IMR-90 (cell line): ENCODE results near the gene INPP5E. TPM values are rescaled to one million over a fixed set of nuclear protein-coding genes. Genes with fewer than 3 reads are reported as not detected.

ENCODE experiments used
- ATAC-seq: fragments of 200-7000 bp; cut with Tn5 transposase; 2 replicates; pipeline ENCODE4 v1.9.1; 2020; ENCODE audit warnings: low read depth, mild to moderate bottlenecking, moderate library complexity
- BruUV-seq: library from RNA; stranded (reverse); fragments of 400-500 nt; replicated peaks from 2 replicates; lab custom pipeline; 2021; lab: Mats Ljungman, UMichigan
- CTCF ChIA-PET: fragments of 300-600 bp; formaldehyde crosslinking; extraction: SDS; loops from one replicate; lab custom pipeline; 2021; ENCODE audit warnings: antibody characterized with exemption; lab: Yijun Ruan, JAX
- POLR2A ChIA-PET: fragments of 300-600 bp; sonication (Branson Sonifier 250); formaldehyde crosslinking; loops from one replicate; lab custom pipeline; 2022; ENCODE audit warnings: antibody characterized with exemption; ENCODE audit not compliant: unreplicated experiment; lab: Charles Lee
- DNase-seq: peaks from one replicate; pipeline ENCODE4 v3.0.0; 2013
- H2AFZ ChIP-seq: replicated peaks from 2 replicates; pipeline ENCODE3; 2013; ENCODE audit warnings: low read length, mild to moderate bottlenecking; ENCODE audit not compliant: poor library complexity
- H2AK5ac ChIP-seq: 2 replicates; pipeline ENCODE4 v1.6.1; 2013; ENCODE audit warnings: low read depth, low read length, inconsistent platforms
- H2AK9ac ChIP-seq: replicated peaks from 2 replicates; pipeline ENCODE3; 2013; ENCODE audit warnings: mild to moderate bottlenecking, low read depth, low read length, moderate library complexity; ENCODE audit not compliant: poor library complexity
- H2BK120ac ChIP-seq: 2 replicates; pipeline ENCODE4 v1.6.1; 2013; ENCODE audit warnings: low read depth, low read length, inconsistent platforms
- H2BK15ac ChIP-seq: 3 replicates; pipeline ENCODE4 v1.6.1; 2013; ENCODE audit warnings: low read depth, low read length, inconsistent platforms
- H2BK20ac ChIP-seq: 2 replicates; pipeline ENCODE4 v1.6.1; 2013; ENCODE audit warnings: low read depth, mild to moderate bottlenecking, inconsistent platforms, low read length, moderate library complexity
- H2BK5ac ChIP-seq: 2 replicates; pipeline ENCODE4 v1.6.1; 2013; ENCODE audit warnings: mild to moderate bottlenecking, low read depth, low read length, inconsistent platforms; ENCODE audit not compliant: poor library complexity, severe bottlenecking
- H3K14ac ChIP-seq: replicated peaks from 2 replicates; pipeline ENCODE4 v1.6.1; 2013; ENCODE audit warnings: low read depth, low read length, inconsistent platforms
- H3K18ac ChIP-seq: 2 replicates; pipeline ENCODE4 v1.6.1; 2013; ENCODE audit warnings: low read depth, low read length, control low read depth
- H3K23ac ChIP-seq: 2 replicates; pipeline ENCODE4 v1.6.1; 2013; ENCODE audit warnings: low read depth, low read length, inconsistent platforms
- H3K27ac ChIP-seq: 2 replicates; pipeline ENCODE4 v1.5.1; 2013; ENCODE audit warnings: mild to moderate bottlenecking, control low read depth, low read length; ENCODE audit not compliant: insufficient read depth
- H3K27me3 ChIP-seq: 2 replicates; pipeline ENCODE4 v1.6.1; 2013; ENCODE audit warnings: low read length; ENCODE audit not compliant: control insufficient read depth, insufficient read depth
- H3K36me3 ChIP-seq: 2 replicates; pipeline ENCODE4 v1.6.1; 2013; ENCODE audit warnings: low read length, mixed read lengths; ENCODE audit not compliant: control insufficient read depth, insufficient read depth
- H3K4ac ChIP-seq: 2 replicates; pipeline ENCODE4 v1.6.1; 2013; ENCODE audit warnings: low read depth, low read length, inconsistent platforms
- H3K4me1 ChIP-seq: 2 replicates; pipeline ENCODE4 v1.6.1; 2013; ENCODE audit warnings: low read length, mixed read lengths; ENCODE audit not compliant: control insufficient read depth, insufficient read depth
- H3K4me2 ChIP-seq: 2 replicates; pipeline ENCODE4 v1.6.1; 2013; ENCODE audit warnings: low read depth, mild to moderate bottlenecking, control low read depth, low read length, moderate library complexity
- H3K4me3 ChIP-seq: 2 replicates; pipeline ENCODE4 v1.5.1; 2013; ENCODE audit warnings: low read depth, mild to moderate bottlenecking, control low read depth, low read length, moderate library complexity; ENCODE audit not compliant: insufficient read depth
- H3K56ac ChIP-seq: 2 replicates; pipeline ENCODE4 v1.6.1; 2013; ENCODE audit warnings: low read length, inconsistent platforms; ENCODE audit not compliant: insufficient read depth; ENCODE audit errors: extremely low read depth
- H3K79me1 ChIP-seq, 2 experiments: 2 replicates each; pipeline ENCODE4 v1.6.1; 2013; ENCODE audit warnings: low read length in 2 of 2, inconsistent platforms in 1 of 2, low read depth in 1 of 2
- H3K9ac ChIP-seq: 2 replicates; pipeline ENCODE4 v1.6.1; 2013; ENCODE audit warnings: low read depth, low read length, control low read depth
- H3K9me1 ChIP-seq: 2 replicates; pipeline ENCODE4 v1.6.1; 2013; ENCODE audit warnings: low read length, inconsistent platforms; ENCODE audit not compliant: insufficient read depth
- H3K9me3 ChIP-seq: 2 replicates; pipeline ENCODE4 v1.6.1; 2013; ENCODE audit warnings: low read length; ENCODE audit not compliant: control insufficient read depth, insufficient read depth
- H4K20me1 ChIP-seq: 2 replicates; pipeline ENCODE4 v1.6.1; 2013; ENCODE audit warnings: low read length, inconsistent platforms; ENCODE audit not compliant: insufficient read depth
- H4K5ac ChIP-seq: 2 replicates; pipeline ENCODE4 v1.6.1; 2013; ENCODE audit warnings: mild to moderate bottlenecking, low read depth, low read length, control low read depth
- H4K8ac ChIP-seq, 2 experiments: 2 replicates each; pipeline ENCODE4 v1.6.1; 2013; ENCODE audit warnings: low read depth in 2 of 2, low read length in 2 of 2, control low read depth in 1 of 2, inconsistent platforms in 1 of 2
- H4K91ac ChIP-seq: 2 replicates; pipeline ENCODE4 v1.6.1; 2013; ENCODE audit warnings: low read depth, low read length, inconsistent platforms; ENCODE audit not compliant: insufficient read depth
- BHLHE40 ChIP-seq: fragments of 150-350 bp; IDR thresholded peaks from 2 replicates; pipeline ENCODE4 v1.6.1; 2016; ENCODE audit warnings: mild to moderate bottlenecking, low read depth, low read length
- CHD1 ChIP-seq: IDR thresholded peaks from 2 replicates; pipeline ENCODE4 v1.6.1; 2012; ENCODE audit warnings: low read depth, low read length, improper control_type of control experiment
- FOS ChIP-seq: fragments of 150-350 bp; IDR thresholded peaks from 2 replicates; pipeline ENCODE4 v1.6.1; 2016; ENCODE audit warnings: low read depth, low read length
- MAFK ChIP-seq: IDR thresholded peaks from 2 replicates; pipeline ENCODE4 v1.6.1; 2012; ENCODE audit warnings: low read depth, low read length, improper control_type of control experiment
- MXI1 ChIP-seq: IDR thresholded peaks from 2 replicates; pipeline ENCODE4 v1.6.1; 2012; ENCODE audit warnings: low read depth, mild to moderate bottlenecking, low read length, moderate library complexity, borderline replicate concordance
- NFE2L2 ChIP-seq: fragments of 150-350 bp; IDR thresholded peaks from 2 replicates; pipeline ENCODE4 v1.6.1; 2016; ENCODE audit warnings: low read depth, mild to moderate bottlenecking, low read length
- POLR2A ChIP-seq: IDR thresholded peaks from 2 replicates; pipeline ENCODE4 v1.6.1; 2012; ENCODE audit warnings: mild to moderate bottlenecking, low read depth, low read length
- RAD21 ChIP-seq: IDR thresholded peaks from 2 replicates; pipeline ENCODE4 v1.6.1; 2012; ENCODE audit warnings: low read length, improper control_type of control experiment
- RFX5 ChIP-seq: IDR thresholded peaks from 2 replicates; pipeline ENCODE4 v1.8.0; 2012; ENCODE audit warnings: low read depth, mild to moderate bottlenecking, low read length, moderate library complexity
- SMC3 ChIP-seq: fragments of 150-350 bp; IDR thresholded peaks from 2 replicates; pipeline ENCODE4 v1.6.1; 2016; ENCODE audit warnings: low read depth, mild to moderate bottlenecking, antibody characterized with exemption, low read length, moderate library complexity
- USF2 ChIP-seq: fragments of 150-350 bp; IDR thresholded peaks from 2 replicates; pipeline ENCODE4 v1.6.1; 2017; ENCODE audit warnings: mild to moderate bottlenecking, antibody characterized with exemption, low read length, low read depth
- WGBS, 2 experiments: methylation state at CpG; one replicate each; pipeline versions ENCODE4 v1.1.5 to v1.1.7; 2013; ENCODE audit warnings: missing lambda C conversion rate in 2 of 2; ENCODE audit not compliant: insufficient read length in 1 of 2; ENCODE audit errors: extremely low coverage in 2 of 2; 5-methylcytosine and 5-hydroxymethylcytosine counted together
- dilution Hi-C: fragments of 300-500 bp; cut with HindIII; formaldehyde crosslinking; loops from one replicate; pipeline ENCODE4 v1.14.3; 2018; ENCODE audit warnings: low sequenced_read_pairs; ENCODE audit not compliant: unreplicated experiment
- in situ Hi-C: fragments of 300-500 bp; cut with MboI; formaldehyde crosslinking; loops from 3 replicates; pipeline ENCODE4 v1.14.3; 2019; ENCODE audit warnings: low sequenced_read_pairs, inconsistent platforms, mixed read lengths
- intact Hi-C: fragments of 100-400 bp; cut with micrococcal nuclease; formaldehyde crosslinking; loops from 2 replicates; pipeline ENCODE4 v1.10.0; 2022
- polyA plus RNA-seq, 3 experiments: library from polyadenylated mRNA; depleted of rRNA; stranded (reverse); fragments of >200 nt; gene quantifications; 2 replicates each; pipeline ENCODE4 v1.2.3, GENCODE V29; 2012; ENCODE audit warnings: low replicate concordance in 1 of 3
- total RNA-seq: library from RNA; depleted of rRNA; stranded (reverse); fragments of >200 nt; gene quantifications from 2 replicates; pipeline ENCODE4 v1.2.3, GENCODE V29; 2012
- TF ChIP-seq, protein P1 (sequence below): conservative IDR thresholded peaks from 2 replicates; pipeline ENCODE4 v1.5.1; 2012; ENCODE audit warnings: mild to moderate bottlenecking, low read depth, low read length, improper control_type of control experiment

Gene INPP5E
- total and polyA plus RNA-seq, 2 of the 4 experiments (the other 2 are of a cell fraction) = 1.6 to 9.4 TPM

DNA sequence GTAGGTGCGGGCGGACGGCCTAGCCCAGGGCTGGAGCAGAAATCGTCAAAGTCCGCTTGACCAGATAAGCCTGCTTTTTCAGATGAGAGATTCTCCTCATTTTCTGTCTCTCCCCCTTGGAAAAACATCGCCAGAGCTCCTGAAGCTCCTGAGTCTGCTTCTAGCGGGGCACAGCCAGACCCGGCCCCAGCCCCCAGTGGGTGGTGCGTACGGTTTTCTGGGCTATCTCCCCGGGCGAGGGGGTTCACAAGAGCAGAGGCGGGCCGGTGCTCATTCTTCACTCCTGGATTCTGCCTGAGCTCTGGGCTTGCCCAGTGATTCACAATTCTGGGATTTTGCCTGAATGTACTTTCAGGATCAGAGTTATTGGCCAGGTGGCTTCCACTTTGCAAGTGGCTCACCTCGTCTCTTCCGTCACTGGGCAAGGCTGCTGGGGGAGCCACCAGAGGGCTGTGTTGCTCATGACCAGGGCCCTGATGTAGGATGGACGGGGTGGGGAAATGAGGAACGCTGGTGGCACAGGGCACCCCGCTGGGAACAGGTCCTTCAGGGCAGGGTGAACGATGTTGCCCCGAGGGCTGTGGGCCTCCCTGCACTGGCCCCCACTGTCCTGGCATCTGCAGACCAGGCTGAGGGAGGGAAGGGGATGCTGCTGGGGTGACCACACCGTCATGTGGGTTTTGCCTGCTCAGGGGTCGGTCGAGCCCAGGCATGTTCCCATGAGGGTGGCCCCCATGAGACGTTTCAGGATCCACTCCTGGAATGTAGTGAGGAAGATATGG lies 36.9 kb upstream of the INPP5E start (continued):
- no peak for TF ChIP-seq NFE2L2

DNA sequence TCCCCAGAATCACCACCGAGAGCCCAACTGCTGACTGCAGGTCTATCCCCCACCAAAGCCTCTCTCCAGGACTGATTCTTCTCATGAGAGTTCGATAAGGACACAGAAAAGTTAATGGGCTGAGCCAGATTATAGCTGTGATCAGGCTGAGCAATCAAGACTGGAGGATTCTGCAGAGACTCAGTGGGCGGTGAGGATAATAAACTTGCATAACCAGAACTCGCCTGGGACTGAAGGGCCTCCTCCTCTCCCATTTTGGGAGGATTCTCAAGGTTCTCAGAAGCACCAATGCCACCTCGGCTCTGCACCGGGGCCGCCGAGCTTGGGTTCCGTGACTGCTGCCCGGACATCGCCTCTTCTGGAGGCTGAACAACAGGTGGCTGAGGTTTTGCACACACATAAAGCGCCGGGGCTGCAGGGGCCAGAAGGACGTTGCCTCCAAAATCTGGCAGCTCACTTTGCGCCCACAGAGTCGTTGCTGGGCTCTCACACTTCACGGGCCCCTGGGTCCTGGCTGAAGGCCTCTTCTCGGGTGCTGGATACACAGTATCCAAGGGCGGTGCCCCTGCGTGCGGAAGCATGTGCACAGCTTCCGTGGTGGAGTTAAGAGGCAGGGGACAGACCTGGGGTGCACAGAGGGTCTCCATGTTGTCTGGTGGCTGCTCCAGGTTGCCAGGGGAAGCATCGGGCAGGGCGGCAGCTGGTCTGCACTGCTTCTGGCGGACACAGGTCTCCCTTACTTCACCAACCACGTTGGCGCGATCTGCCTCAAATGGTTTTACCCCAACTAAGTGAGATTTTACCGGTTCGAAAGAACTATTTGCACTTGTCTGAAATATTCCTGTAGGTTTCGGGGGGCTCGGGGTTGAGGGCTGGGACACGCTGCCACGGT lies 35.6 kb upstream of the INPP5E start:
- dilution Hi-C loops (no loop called here), in situ Hi-C loops (no loop called here), intact Hi-C loops (no loop called here)
- POLR2A ChIA-PET = interaction anchor here (0.6 kb wide), 1 partner anchor 9 kb away, joined by 3 read pairs; no protein-coding TSS in a partner anchor
- Histone ChIP-seq H2BK5ac (no peak overlapping the region), H3K27ac (no peak overlapping the region), H2BK15ac (no peak overlapping the region), H3K9ac (no peak overlapping the region), H3K79me1 (peaks cover 23 to 85% of the 10 kb centered on the region in 2 experiments), H3K23ac (no peak overlapping the region), H3K36me3 (peaks cover 82% of the 10 kb centered on the region), H3K4me1 (no peaks in the 10 kb centered on the region), H3K4me2 (no peak overlapping the region), H2BK120ac (no peak overlapping the region), H2AK5ac (no peak overlapping the region), H4K5ac (no peak overlapping the region), H3K56ac (no peak overlapping the region), H2AFZ (no peak overlapping the region), H3K14ac (no peak overlapping the region), H3K4ac (no peak overlapping the region), H4K91ac (no peak overlapping the region), H3K18ac (no peak overlapping the region), H3K27me3 (no peaks in the 10 kb centered on the region), H4K8ac (no peak overlapping the region), H2AK9ac (no peak overlapping the region), H3K4me3 (no peak overlapping the region), H3K9me3 (no peaks in the 10 kb centered on the region), H2BK20ac (no peak overlapping the region), H4K20me1 (peaks cover 94% of the 10 kb centered on the region), H3K9me1 (no peaks in the 10 kb centered on the region; the same call in 1 of the 2 replicates)
- ATAC-seq (no peak), DNase-seq (no peak)
- BruUV-seq = no TSS peak
- WGBS, 2 experiments = 98% methylated on average over 26 of the region's 34 CpGs; no CpG with 5 or more reads in 1 of the 2 experiments
- CTCF ChIA-PET = interaction anchor here (0.6 kb wide), 1 partner anchor 424 kb away, joined by 3 read pairs; no protein-coding TSS in a partner anchor
- TF ChIP-seq FOS = no peak
- no peak for TF ChIP-seq MAFK
- no peak for TF ChIP-seq USF2
- no peak for TF ChIP-seq BHLHE40
- TF ChIP-seq POLR2A = no peak; the same call in 1 of the 2 replicates
- TF ChIP-seq, protein P1, sequence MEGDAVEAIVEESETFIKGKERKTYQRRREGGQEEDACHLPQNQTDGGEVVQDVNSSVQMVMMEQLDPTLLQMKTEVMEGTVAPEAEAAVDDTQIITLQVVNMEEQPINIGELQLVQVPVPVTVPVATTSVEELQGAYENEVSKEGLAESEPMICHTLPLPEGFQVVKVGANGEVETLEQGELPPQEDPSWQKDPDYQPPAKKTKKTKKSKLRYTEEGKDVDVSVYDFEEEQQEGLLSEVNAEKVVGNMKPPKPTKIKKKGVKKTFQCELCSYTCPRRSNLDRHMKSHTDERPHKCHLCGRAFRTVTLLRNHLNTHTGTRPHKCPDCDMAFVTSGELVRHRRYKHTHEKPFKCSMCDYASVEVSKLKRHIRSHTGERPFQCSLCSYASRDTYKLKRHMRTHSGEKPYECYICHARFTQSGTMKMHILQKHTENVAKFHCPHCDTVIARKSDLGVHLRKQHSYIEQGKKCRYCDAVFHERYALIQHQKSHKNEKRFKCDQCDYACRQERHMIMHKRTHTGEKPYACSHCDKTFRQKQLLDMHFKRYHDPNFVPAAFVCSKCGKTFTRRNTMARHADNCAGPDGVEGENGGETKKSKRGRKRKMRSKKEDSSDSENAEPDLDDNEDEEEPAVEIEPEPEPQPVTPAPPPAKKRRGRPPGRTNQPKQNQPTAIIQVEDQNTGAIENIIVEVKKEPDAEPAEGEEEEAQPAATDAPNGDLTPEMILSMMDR = no peak
- TF ChIP-seq RFX5 = no peak
- no peak for TF ChIP-seq RAD21
- no peak for TF ChIP-seq MXI1
- no peak for TF ChIP-seq NFE2L2
- no peak for TF ChIP-seq CHD1
- no peak for TF ChIP-seq SMC3
